Gastrocnemius medialis (tissue), 4 donors: ENCODE results near the gene PSORS1C2. TPM values are rescaled to one million over a fixed set of nuclear protein-coding genes. Genes with fewer than 3 reads are reported as not detected.

ENCODE experiments used
- ATAC-seq, 2 donors: fragments of 150-250 bp; one replicate each; pipeline ENCODE4 v1.9.1; 2016
- DNase-seq, 2 donors: peaks; one replicate each; pipeline ENCODE4 v3.0.0-alpha.2; 2019
- H3K27ac ChIP-seq, 4 donors: fragments of 200-600 bp; sonication (generic); 1 replicate in 1 of 4; 2 replicates in 3 of 4; pipeline ENCODE4 v1.5.1; 2016 to 2018; ENCODE audit warnings: mild to moderate bottlenecking in 2 of 4, moderate library complexity in 1 of 4
- H3K27me3 ChIP-seq, 3 donors: fragments of 200-600 bp; sonication (generic) in 2 of 3; 1 replicate in 1 of 3; 2 replicates in 2 of 3; pipeline versions ENCODE4 v1.5.1 to v1.6.0; 2016 to 2019; ENCODE audit warnings: mild to moderate bottlenecking in 1 of 3, moderate library complexity in 1 of 3
- H3K36me3 ChIP-seq, 2 donors: fragments of 200-600 bp; sonication (generic) in 1 of 2; one replicate each; pipeline ENCODE4 v1.5.1; 2017 to 2018
- H3K4me1 ChIP-seq, 2 donors: fragments of 200-600 bp; sonication (generic) in 1 of 2; one replicate each; pipeline ENCODE4 v1.5.1; 2016 to 2017; ENCODE audit warnings: mild to moderate bottlenecking in 2 of 2
- H3K4me3 ChIP-seq, 4 donors: fragments of 200-600 bp; sonication (generic) in 3 of 4; 1 replicate in 1 of 4; 2 replicates in 3 of 4; pipeline ENCODE4 v1.5.1; 2016 to 2019; ENCODE audit warnings: mild to moderate bottlenecking in 2 of 4
- H3K9me3 ChIP-seq, 3 donors: fragments of 200-600 bp; sonication (generic) in 2 of 3; 1 replicate in 1 of 3; 2 replicates in 2 of 3; pipeline ENCODE4 v1.5.1; 2016 to 2019
- CTCF ChIP-seq, 5 experiments: fragments of 450-650 bp in 3 of 5; fragments of 200-600 bp in 2 of 5; sonication (generic) in 2 of 5; IDR thresholded peaks in 4 of 5; conservative IDR thresholded peaks in 1 of 5; 1 replicate in 4 of 5; 2 replicates in 1 of 5; pipeline ENCODE4 v1.5.1; 2016 to 2019; ENCODE audit warnings: antibody characterized with exemption in 5 of 5, mild to moderate bottlenecking in 3 of 5, moderate library complexity in 3 of 5
- POLR2A ChIP-seq, 2 donors: fragments of 450-650 bp; IDR thresholded peaks; one replicate each; pipeline ENCODE4 v1.6.1; 2017; ENCODE audit warnings: antibody characterized with exemption in 2 of 2, mild to moderate bottlenecking in 2 of 2, moderate library complexity in 2 of 2
- in situ Hi-C, 4 donors: fragments of 200-750 bp; cut with MboI; loops; one replicate each; pipeline versions ENCODE4 v1.15.0 to v1.8.0; 2017; ENCODE audit warnings: low sequenced_read_pairs in 4 of 4
- intact Hi-C: fragments of 100-400 bp; cut with DNase I; formaldehyde crosslinking; loops from one replicate; pipeline ENCODE4 v1.15.1; 2023; ENCODE audit warnings: low total_unique reads
- total RNA-seq, 4 donors: library from RNA; depleted of rRNA; stranded (reverse); fragments of >200 nt; gene quantifications; one replicate each; pipeline versions ENCODE4 v1.1.0 to v1.2.3, GENCODE V29; 2016

Gene PSORS1C2
- total RNA-seq, 4 donors from 2014 or later, result not detected

DNA sequence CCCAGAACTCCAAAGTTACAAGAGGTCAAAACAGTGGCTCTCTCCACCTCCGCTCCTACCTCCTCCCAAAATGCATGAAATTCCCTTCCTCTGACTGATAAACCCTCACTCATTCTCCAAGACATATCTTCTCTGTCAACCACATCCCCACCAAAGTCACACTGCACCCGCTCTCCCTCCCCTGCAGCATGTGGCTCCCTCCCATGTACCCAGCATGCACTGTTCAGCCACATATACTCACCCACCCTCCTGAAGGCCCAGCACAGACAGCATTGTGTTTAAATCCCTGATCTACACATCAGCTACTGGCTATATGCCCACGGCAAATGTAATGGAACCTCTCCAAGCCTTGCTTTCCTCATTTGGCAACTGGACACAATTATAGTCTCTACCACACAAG lies 37.1 kb upstream of the PSORS1C2 start:
- TF ChIP-seq CTCF (IDR thresholded peaks at IDR 0.05 in 4 of 5, conservative IDR thresholded peaks at IDR 0.05 in 1 of 5) (no peak), POLR2A (IDR thresholded peaks at IDR 0.05) (no peak)
- ATAC-seq, result no peak

GRCh38 chr6:31174378-31174777 lies 35.5 kb upstream of the PSORS1C2 start:
- TF ChIP-seq POLR2A (IDR thresholded peaks at IDR 0.05) (no peak), CTCF (IDR thresholded peaks at IDR 0.05 in 4 of 5, conservative IDR thresholded peaks at IDR 0.05 in 1 of 5) (no peak)
- no peaks in the 10 kb centered on the region for H3K4me1 ChIP-seq
- no peaks in the 10 kb centered on the region for H3K36me3 ChIP-seq
- no peaks in the 10 kb centered on the region for H3K27me3 ChIP-seq
- in situ Hi-C loops (no loop called here), intact Hi-C loops (no loop called here)
- ATAC-seq (no peak), DNase-seq (no peak)
- no peak overlapping the region for H3K4me3 ChIP-seq
- no peak overlapping the region for H3K27ac ChIP-seq
- H3K9me3 ChIP-seq, result no peaks in the 10 kb centered on the region

More for the DNA sequence above, 37.1 kb upstream of the PSORS1C2 start:
- no peaks in the 10 kb centered on the region for H3K9me3 ChIP-seq
- H3K27ac ChIP-seq, result no peak overlapping the region
- H3K27me3 ChIP-seq, result no peaks in the 10 kb centered on the region
- intact Hi-C loops, result no loop called here
- no peak for DNase-seq
- H3K4me3 ChIP-seq, result no peak overlapping the region
- no peaks in the 10 kb centered on the region for H3K36me3 ChIP-seq
- H3K4me1 ChIP-seq, result no peaks in the 10 kb centered on the region
- in situ Hi-C loops, result no loop called here

DNA sequence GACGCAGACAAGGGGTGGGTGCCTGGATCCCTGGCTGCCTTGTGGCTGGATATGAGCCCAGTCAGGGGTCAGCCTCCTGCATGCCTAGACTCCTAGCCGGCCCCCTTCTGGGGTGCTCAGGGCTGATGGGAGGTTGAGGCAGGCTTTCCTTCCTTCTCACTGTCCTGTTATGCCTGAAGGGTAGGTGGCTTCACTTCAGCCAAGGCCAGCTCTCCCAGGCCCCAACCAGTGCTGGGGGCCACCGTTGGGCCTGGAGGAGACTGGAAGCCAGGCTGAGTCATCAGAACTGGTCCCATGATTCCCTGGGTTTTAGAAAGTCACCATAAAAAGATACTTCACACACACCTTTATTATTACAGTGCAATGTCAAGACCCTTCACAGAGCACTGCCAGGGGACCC lies 34.5 kb upstream of the PSORS1C2 start:
- no peak overlapping the region for H3K4me3 ChIP-seq
- no peaks in the 10 kb centered on the region for H3K36me3 ChIP-seq
- DNase-seq, result no peak
- in situ Hi-C loops (no loop called here), intact Hi-C loops (no loop called here)
- H3K9me3 ChIP-seq, result no peaks in the 10 kb centered on the region
- TF ChIP-seq CTCF (IDR thresholded peaks at IDR 0.05 in 4 of 5, conservative IDR thresholded peaks at IDR 0.05 in 1 of 5) (no peak), POLR2A (IDR thresholded peaks at IDR 0.05) (no peak)
- no peaks in the 10 kb centered on the region for H3K4me1 ChIP-seq
- H3K27me3 ChIP-seq, result no peaks in the 10 kb centered on the region
- no peak overlapping the region for H3K27ac ChIP-seq
- no peak for ATAC-seq

GRCh38 chr6:31172973-31173384 lies 34.1 kb upstream of the PSORS1C2 start:
- no peak overlapping the region for H3K27ac ChIP-seq
- intact Hi-C loops, result no loop called here

More at GRCh38 chr6:31172973-31173384, 34.1 kb upstream of the PSORS1C2 start:
- Histone ChIP-seq H3K36me3 (no peaks in the 10 kb centered on the region), H3K9me3 (no peaks in the 10 kb centered on the region), H3K4me3 (no peak overlapping the region), H3K4me1 (no peaks in the 10 kb centered on the region), H3K27me3 (no peaks in the 10 kb centered on the region)
- in situ Hi-C loops, result no loop called here
- no peak for DNase-seq
- no peak for ATAC-seq
- no peak for TF ChIP-seq POLR2A (IDR thresholded peaks at IDR 0.05)
- TF ChIP-seq CTCF (IDR thresholded peaks at IDR 0.05 in 4 of 5, conservative IDR thresholded peaks at IDR 0.05 in 1 of 5), result no peak
